ENCODE measurements around the gene ATG2B. TPM values are rescaled to one million over a fixed set of nuclear protein-coding genes. Genes with fewer than 3 reads are reported as not detected.

ATG2B gene
- total and polyA plus RNA-seq, 3 experiments from 2014 or later: 2.6 to 19.8 (median 17.4) TPM

- Mint-ChIP-seq H3K9me3 (no peaks in the 10 kb centered on the region), H3K27ac (peak overlapping the region in 6 of 8 donors; percentile 19 to 95 (median 88)), H3K36me3 (peaks cover 0 to 20% (median 4%) of the 10 kb centered on the region in 3 donors), H3K27me3 (peaks cover 0 to 5% of the 10 kb centered on the region in 2 donors), H3K4me3 (peak overlapping the region; percentile 85 to 94 (median 90)), H3K4me1 (peaks cover 46 to 68% (median 66%) of the 10 kb centered on the region in 3 donors)
- peak overlapping the region; percentile 81 for H3K4me3 ChIP-seq (ENCODE audit: low read length)
- H3K27ac ChIP-seq (ENCODE audit: low read depth, low read length): no peak overlapping the region
- H3K36me3 ChIP-seq (ENCODE audit: insufficient read depth, low read length): no peaks in the 10 kb centered on the region
- H3K9me3 ChIP-seq (ENCODE audit: low read length): no peaks in the 10 kb centered on the region
- ChIA-PET CTCF (no interaction called here), POLR2A (no interaction called here)
- no peak for DNase-seq
- no peaks in the 10 kb centered on the region for H3K27me3 ChIP-seq (ENCODE audit: insufficient read depth, low read length, poor library complexity, severe bottlenecking)
- peaks cover 33% of the 10 kb centered on the region for H3K4me1 ChIP-seq (ENCODE audit: insufficient read depth, low read length)
These were observed 1.8 kb upstream of the ATG2B start for GRCh38 chr14:96364962-96365361.

GRCh38 chr14:96363751-96364336, 703 bp upstream of the ATG2B start:
- H3K27ac ChIP-seq (ENCODE audit: low read depth, low read length): peak overlapping the region; percentile 55
- H3K27ac Mint-ChIP-seq: peak overlapping the region; percentile 76 to 95 (median 88)
- ChIA-PET CTCF (no interaction called here), POLR2A (interaction anchor here (2.6 kb wide), 1 partner anchor 28 kb away, joined by 9 read pairs; the partner anchor contains the start of gene AK7)
- H3K27me3 ChIP-seq (ENCODE audit: insufficient read depth, low read length, poor library complexity, severe bottlenecking): no peaks in the 10 kb centered on the region
- H3K27me3 Mint-ChIP-seq: peaks cover 0 to 5% of the 10 kb centered on the region in 2 donors
- peaks cover 0 to 17% (median 4%) of the 10 kb centered on the region in 3 donors for H3K36me3 Mint-ChIP-seq
- H3K9me3 ChIP-seq (ENCODE audit: low read length): no peaks in the 10 kb centered on the region
- peak overlapping the region; percentile 85 to 94 (median 90) for H3K4me3 Mint-ChIP-seq
- peaks cover 33% of the 10 kb centered on the region for H3K4me1 ChIP-seq (ENCODE audit: insufficient read depth, low read length)
- no peaks in the 10 kb centered on the region for H3K36me3 ChIP-seq (ENCODE audit: insufficient read depth, low read length)
- DNase-seq: peak in 2 of 5 donors; percentile 22 to 61
- no peaks in the 10 kb centered on the region for H3K9me3 Mint-ChIP-seq
- H3K4me1 Mint-ChIP-seq: peaks cover 49 to 75% (median 69%) of the 10 kb centered on the region in 3 donors
- peak overlapping the region; percentile 81 for H3K4me3 ChIP-seq (ENCODE audit: low read length)

GRCh38 chr14:96362071-96362964, 823 bp downstream of the ATG2B start:
- Histone ChIP-seq H3K9me3 (ENCODE audit: low read length) (no peaks in the 10 kb centered on the region), H3K27ac (ENCODE audit: low read depth, low read length) (peak overlapping the region; percentile 88), H3K4me1 (ENCODE audit: insufficient read depth, low read length) (peaks cover 33% of the 10 kb centered on the region), H3K36me3 (ENCODE audit: insufficient read depth, low read length) (no peaks in the 10 kb centered on the region), H3K4me3 (ENCODE audit: low read length) (peak overlapping the region; percentile 78), H3K27me3 (ENCODE audit: insufficient read depth, low read length, poor library complexity, severe bottlenecking) (no peaks in the 10 kb centered on the region)
- Mint-ChIP-seq H3K4me1 (peaks cover 45 to 74% (median 67%) of the 10 kb centered on the region in 3 donors), H3K27me3 (peaks cover 0 to 3% of the 10 kb centered on the region in 2 donors), H3K36me3 (peaks cover 0 to 15% (median 0%) of the 10 kb centered on the region in 3 donors), H3K9me3 (no peaks in the 10 kb centered on the region), H3K4me3 (peak overlapping the region; percentile 85 to 94 (median 89)), H3K27ac (peak overlapping the region; percentile 87 to 97 (median 94))
- ChIA-PET CTCF (no interaction called here), POLR2A (interaction anchor here (0.6 to 2.6 kb wide), 2 partner anchors 29 to 200 kb away, joined by 4 to 9 read pairs; partner anchors contain the start of gene AK7)
- DNase-seq: peak; percentile 30 to 72 (median 61)

GRCh38 chr14:96359959-96360358, 3.2 kb downstream of the ATG2B start:
- POLR2A ChIA-PET: no interaction called here
- no peak overlapping the region for H3K27ac Mint-ChIP-seq
- H3K9me3 Mint-ChIP-seq: no peaks in the 10 kb centered on the region
- peak overlapping the region in 2 of 7 donors; percentile 20 to 57 for H3K4me3 Mint-ChIP-seq
- H3K27me3 ChIP-seq (ENCODE audit: insufficient read depth, low read length, poor library complexity, severe bottlenecking): no peaks in the 10 kb centered on the region
- no peaks in the 10 kb centered on the region for H3K36me3 ChIP-seq (ENCODE audit: insufficient read depth, low read length)
- H3K36me3 Mint-ChIP-seq: peaks cover 0 to 20% (median 2%) of the 10 kb centered on the region in 3 donors
- no peaks in the 10 kb centered on the region for H3K9me3 ChIP-seq (ENCODE audit: low read length)
- no peak overlapping the region for H3K27ac ChIP-seq (ENCODE audit: low read depth, low read length)
- DNase-seq: no peak
- H3K4me3 ChIP-seq (ENCODE audit: low read length): no peak overlapping the region
- CTCF ChIA-PET: no interaction called here
- H3K4me1 Mint-ChIP-seq: peaks cover 45 to 65% (median 62%) of the 10 kb centered on the region in 3 donors
- peaks cover 31% of the 10 kb centered on the region for H3K4me1 ChIP-seq (ENCODE audit: insufficient read depth, low read length)
- H3K27me3 Mint-ChIP-seq: peaks cover 0 to 3% of the 10 kb centered on the region in 2 donors

- ChIA-PET POLR2A (no interaction called here), CTCF (no interaction called here)
- H3K36me3 ChIP-seq (ENCODE audit: insufficient read depth, low read length): no peaks in the 10 kb centered on the region
- Mint-ChIP-seq H3K36me3 (peaks cover 6 to 14% (median 7%) of the 10 kb centered on the region in 3 donors), H3K4me3 (no peak overlapping the region), H3K27ac (no peak overlapping the region), H3K4me1 (peaks cover 32 to 60% (median 56%) of the 10 kb centered on the region in 3 donors), H3K27me3 (peaks cover 0 to 2% of the 10 kb centered on the region in 2 donors), H3K9me3 (no peaks in the 10 kb centered on the region)
- DNase-seq: no peak
- H3K27ac ChIP-seq (ENCODE audit: low read depth, low read length): no peak overlapping the region
- no peak overlapping the region for H3K4me3 ChIP-seq (ENCODE audit: low read length)
- H3K4me1 ChIP-seq (ENCODE audit: insufficient read depth, low read length): peaks cover 18% of the 10 kb centered on the region
- no peaks in the 10 kb centered on the region for H3K9me3 ChIP-seq (ENCODE audit: low read length)
- no peaks in the 10 kb centered on the region for H3K27me3 ChIP-seq (ENCODE audit: insufficient read depth, low read length, poor library complexity, severe bottlenecking)
These were observed 5.9 kb downstream of the ATG2B start for GRCh38 chr14:96357216-96357615.

GRCh38 chr14:96354246-96354645, 8.9 kb downstream of the ATG2B start:
- CTCF ChIA-PET: no interaction called here
- Histone ChIP-seq H3K27me3 (ENCODE audit: insufficient read depth, low read length, poor library complexity, severe bottlenecking) (no peaks in the 10 kb centered on the region), H3K4me1 (ENCODE audit: insufficient read depth, low read length) (no peaks in the 10 kb centered on the region), H3K4me3 (ENCODE audit: low read length) (no peak overlapping the region), H3K36me3 (ENCODE audit: insufficient read depth, low read length) (no peaks in the 10 kb centered on the region), H3K9me3 (ENCODE audit: low read length) (no peaks in the 10 kb centered on the region), H3K27ac (ENCODE audit: low read depth, low read length) (no peak overlapping the region)
- Mint-ChIP-seq H3K4me1 (peaks cover 13 to 48% (median 41%) of the 10 kb centered on the region in 3 donors), H3K27me3 (no peaks in the 10 kb centered on the region), H3K4me3 (no peak overlapping the region), H3K27ac (no peak overlapping the region), H3K36me3 (peaks cover 6 to 12% (median 7%) of the 10 kb centered on the region in 3 donors), H3K9me3 (no peaks in the 10 kb centered on the region)
- POLR2A ChIA-PET: no interaction called here
- DNase-seq: no peak

- Mint-ChIP-seq H3K4me3 (no peak overlapping the region), H3K27me3 (no peaks in the 10 kb centered on the region), H3K4me1 (peaks cover 16 to 45% (median 38%) of the 10 kb centered on the region in 3 donors), H3K9me3 (no peaks in the 10 kb centered on the region), H3K27ac (no peak overlapping the region), H3K36me3 (peaks cover 10 to 11% (median 10%) of the 10 kb centered on the region in 3 donors)
- ChIA-PET CTCF (no interaction called here), POLR2A (no interaction called here)
- Histone ChIP-seq H3K27me3 (ENCODE audit: insufficient read depth, low read length, poor library complexity, severe bottlenecking) (no peaks in the 10 kb centered on the region), H3K9me3 (ENCODE audit: low read length) (no peaks in the 10 kb centered on the region), H3K36me3 (ENCODE audit: insufficient read depth, low read length) (no peaks in the 10 kb centered on the region), H3K4me3 (ENCODE audit: low read length) (no peak overlapping the region), H3K27ac (ENCODE audit: low read depth, low read length) (no peak overlapping the region), H3K4me1 (ENCODE audit: insufficient read depth, low read length) (no peaks in the 10 kb centered on the region)
- DNase-seq: no peak
These were observed 10.4 kb downstream of the ATG2B start for GRCh38 chr14:96352708-96353107.

- Histone ChIP-seq H3K4me1 (ENCODE audit: insufficient read depth, low read length) (no peaks in the 10 kb centered on the region), H3K27me3 (ENCODE audit: insufficient read depth, low read length, poor library complexity, severe bottlenecking) (no peaks in the 10 kb centered on the region), H3K9me3 (ENCODE audit: low read length) (no peaks in the 10 kb centered on the region), H3K27ac (ENCODE audit: low read depth, low read length) (no peak overlapping the region), H3K4me3 (ENCODE audit: low read length) (no peak overlapping the region), H3K36me3 (ENCODE audit: insufficient read depth, low read length) (no peaks in the 10 kb centered on the region)
- no peak overlapping the region for H3K27ac Mint-ChIP-seq
- H3K27me3 Mint-ChIP-seq: no peaks in the 10 kb centered on the region
- ChIA-PET CTCF (no interaction called here), POLR2A (no interaction called here)
- no peak overlapping the region for H3K4me3 Mint-ChIP-seq
- peaks cover 17 to 45% (median 40%) of the 10 kb centered on the region in 3 donors for H3K4me1 Mint-ChIP-seq
- no peaks in the 10 kb centered on the region for H3K9me3 Mint-ChIP-seq
- peaks cover 10 to 14% (median 12%) of the 10 kb centered on the region in 3 donors for H3K36me3 Mint-ChIP-seq
- no peak for DNase-seq
These were observed 11.2 kb downstream of the ATG2B start for GRCh38 chr14:96351986-96352385.

Measured in CD8-positive, alpha-beta memory T cell (primary cell).